K562 (cell line): ENCODE data around the gene RECQL5. TPM values are rescaled to one million over a fixed set of nuclear protein-coding genes. Genes with fewer than 3 reads are reported as not detected.
A peak's percentile ranks its signal among the peaks of the same experiment; 100 is the strongest.

Experiments used
- GMEB1 ChIP-seq: fragments of 250-450 bp; sonication (Bioruptor Pico); IDR thresholded peaks from 2 replicates; pipeline ENCODE4 v1.4.0; 2020; ENCODE audit warnings: mild to moderate bottlenecking
- NR1H2 ChIP-seq: sonication (generic); formaldehyde crosslinking; IDR thresholded peaks from 2 replicates; pipeline ENCODE4 v1.4.0; 2020; ENCODE audit warnings: mild to moderate bottlenecking, missing genetic modification reagents
- POLR2A ChIP-seq: fragments of 450-650 bp; conservative IDR thresholded peaks from 2 replicates; pipeline ENCODE4 v1.6.1; 2016
- ZNF282 ChIP-seq: sonication (generic); formaldehyde crosslinking; IDR thresholded peaks from 2 replicates; pipeline ENCODE4 v1.8.1; 2023; ENCODE audit warnings: missing genetic modification reagents
- ZNF699 ChIP-seq: fragments of 250-450 bp; sonication (Bioruptor Pico); IDR thresholded peaks from 2 replicates; pipeline ENCODE4 v1.8.0; 2021; ENCODE audit warnings: mild to moderate bottlenecking, moderate library complexity; ENCODE audit not compliant: insufficient replicate concordance
- polyA plus RNA-seq, 8 experiments: library from polyadenylated mRNA; depleted of rRNA in 4 of 8; stranded (reverse) in 5 of 8; unstranded in 3 of 8; fragments of >200 nt; fragmentation: Nextera tagmentation in 2 of 8; fragmentation: Illumina TruSeq in 1 of 8; extraction: Ambion mirVana in 2 of 8; extraction: Trizol in 1 of 8; gene quantifications; 2 replicates each; pipeline versions ENCODE4 v1.2.1 to v1.2.3, GENCODE V29; 2011 to 2014; ENCODE audit warnings: inconsistent platforms in 1 of 8, missing spikeins in 1 of 8
- total RNA-seq, 7 experiments: library from RNA; depleted of rRNA in 6 of 7; stranded (reverse); fragments of >200 nt in 6 of 7; fragmentation: Illumina TruSeq in 2 of 7; extraction: Trizol in 2 of 7; gene quantifications; 2 replicates each; pipeline versions ENCODE4 v1.2.1 to v1.2.3, GENCODE V29; 2011 to 2021; ENCODE audit warnings: low replicate concordance in 1 of 7
- TF ChIP-seq, protein P1 (sequence below): sonication (generic); formaldehyde crosslinking; IDR thresholded peaks from 2 replicates; pipeline ENCODE4 v1.8.1; 2023; ENCODE audit warnings: missing genetic modification reagents, mild to moderate bottlenecking, borderline replicate concordance
- TF ChIP-seq, protein P2 (sequence below): fragments of 450-650 bp; IDR thresholded peaks from 2 replicates; pipeline ENCODE4 v1.6.1; 2016; ENCODE audit warnings: mild to moderate bottlenecking
- TF ChIP-seq, protein P3 (sequence below): sonication (generic); formaldehyde crosslinking; IDR thresholded peaks from 2 replicates; pipeline ENCODE4 v1.8.0; 2022; ENCODE audit warnings: mild to moderate bottlenecking, missing genetic modification reagents
- TF ChIP-seq, protein P4 (sequence below): fragments of 250-450 bp; sonication (Bioruptor Pico); IDR thresholded peaks from 2 replicates; pipeline ENCODE4 v1.9.0; 2021; ENCODE audit warnings: mild to moderate bottlenecking

Gene RECQL5
- total and polyA plus RNA-seq, 9 of the 15 experiments (the other 6 are each of a cell fraction or from before 2014, with no cell fraction given), result 4.1 to 34.8 (median 16.4) TPM

DNA sequence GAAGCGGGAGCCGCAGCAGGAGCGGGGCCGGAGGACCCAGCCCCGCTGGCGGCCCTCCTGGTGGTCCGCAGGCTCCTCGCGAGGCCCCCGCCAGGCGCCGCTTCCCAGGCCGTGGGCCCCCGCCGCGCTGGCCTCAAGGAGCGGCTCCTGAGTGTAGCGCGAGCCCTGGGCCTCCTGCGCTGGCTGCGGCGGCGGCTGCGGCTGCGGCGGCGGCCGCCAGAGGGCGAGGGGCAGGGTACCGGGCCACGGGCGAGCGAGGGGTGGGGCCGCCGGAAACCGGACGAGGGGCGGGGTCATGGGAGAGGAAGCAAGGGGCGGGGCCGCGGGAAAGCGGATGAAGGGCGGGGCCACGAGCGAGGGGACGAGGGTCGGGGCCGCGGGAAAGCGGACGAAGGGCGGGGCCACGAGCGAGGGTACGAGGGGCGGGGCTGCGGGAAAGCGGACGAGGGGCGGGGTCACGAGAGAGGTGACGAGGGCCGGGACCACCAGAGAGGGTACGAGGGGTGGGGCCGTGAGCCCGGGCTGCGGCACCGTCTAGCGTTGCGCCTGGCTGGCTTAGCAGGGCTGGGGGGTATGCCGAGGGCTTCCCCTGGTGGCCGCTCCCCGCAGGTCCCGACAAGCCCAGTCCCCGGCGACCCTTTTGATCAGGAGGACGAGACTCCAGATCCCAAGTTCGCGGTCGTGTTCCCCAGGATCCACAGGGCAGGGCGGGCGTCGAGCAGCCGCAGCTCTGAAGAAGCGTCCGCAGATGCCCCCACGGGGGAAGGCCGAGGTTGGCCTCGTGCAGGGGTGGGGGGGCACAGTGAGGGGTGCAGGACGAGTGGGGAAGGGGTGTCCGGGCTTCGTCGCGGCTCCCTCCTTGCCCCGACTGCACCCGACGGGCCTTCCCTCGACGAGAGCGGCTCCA lies 77.7 kb downstream of the RECQL5 start (continued):
- TF ChIP-seq, protein P1, sequence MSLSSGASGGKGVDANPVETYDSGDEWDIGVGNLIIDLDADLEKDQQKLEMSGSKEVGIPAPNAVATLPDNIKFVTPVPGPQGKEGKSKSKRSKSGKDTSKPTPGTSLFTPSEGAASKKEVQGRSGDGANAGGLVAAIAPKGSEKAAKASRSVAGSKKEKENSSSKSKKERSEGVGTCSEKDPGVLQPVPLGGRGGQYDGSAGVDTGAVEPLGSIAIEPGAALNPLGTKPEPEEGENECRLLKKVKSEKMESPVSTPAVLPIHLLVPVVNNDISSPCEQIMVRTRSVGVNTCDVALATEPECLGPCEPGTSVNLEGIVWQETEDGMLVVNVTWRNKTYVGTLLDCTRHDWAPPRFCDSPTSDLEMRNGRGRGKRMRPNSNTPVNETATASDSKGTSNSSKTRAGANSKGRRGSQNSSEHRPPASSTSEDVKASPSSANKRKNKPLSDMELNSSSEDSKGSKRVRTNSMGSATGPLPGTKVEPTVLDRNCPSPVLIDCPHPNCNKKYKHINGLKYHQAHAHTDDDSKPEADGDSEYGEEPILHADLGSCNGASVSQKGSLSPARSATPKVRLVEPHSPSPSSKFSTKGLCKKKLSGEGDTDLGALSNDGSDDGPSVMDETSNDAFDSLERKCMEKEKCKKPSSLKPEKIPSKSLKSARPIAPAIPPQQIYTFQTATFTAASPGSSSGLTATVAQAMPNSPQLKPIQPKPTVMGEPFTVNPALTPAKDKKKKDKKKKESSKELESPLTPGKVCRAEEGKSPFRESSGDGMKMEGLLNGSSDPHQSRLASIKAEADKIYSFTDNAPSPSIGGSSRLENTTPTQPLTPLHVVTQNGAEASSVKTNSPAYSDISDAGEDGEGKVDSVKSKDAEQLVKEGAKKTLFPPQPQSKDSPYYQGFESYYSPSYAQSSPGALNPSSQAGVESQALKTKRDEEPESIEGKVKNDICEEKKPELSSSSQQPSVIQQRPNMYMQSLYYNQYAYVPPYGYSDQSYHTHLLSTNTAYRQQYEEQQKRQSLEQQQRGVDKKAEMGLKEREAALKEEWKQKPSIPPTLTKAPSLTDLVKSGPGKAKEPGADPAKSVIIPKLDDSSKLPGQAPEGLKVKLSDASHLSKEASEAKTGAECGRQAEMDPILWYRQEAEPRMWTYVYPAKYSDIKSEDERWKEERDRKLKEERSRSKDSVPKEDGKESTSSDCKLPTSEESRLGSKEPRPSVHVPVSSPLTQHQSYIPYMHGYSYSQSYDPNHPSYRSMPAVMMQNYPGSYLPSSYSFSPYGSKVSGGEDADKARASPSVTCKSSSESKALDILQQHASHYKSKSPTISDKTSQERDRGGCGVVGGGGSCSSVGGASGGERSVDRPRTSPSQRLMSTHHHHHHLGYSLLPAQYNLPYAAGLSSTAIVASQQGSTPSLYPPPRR (CRISPR knock-in tag), result no peak
- TF ChIP-seq NR1H2 (CRISPR knock-in tag), result 0 out of 2 replicates have a peak, but pooled peaks have one; percentile 56
- no peak for TF ChIP-seq ZNF282 (CRISPR knock-in tag)
- TF ChIP-seq, protein P2, sequence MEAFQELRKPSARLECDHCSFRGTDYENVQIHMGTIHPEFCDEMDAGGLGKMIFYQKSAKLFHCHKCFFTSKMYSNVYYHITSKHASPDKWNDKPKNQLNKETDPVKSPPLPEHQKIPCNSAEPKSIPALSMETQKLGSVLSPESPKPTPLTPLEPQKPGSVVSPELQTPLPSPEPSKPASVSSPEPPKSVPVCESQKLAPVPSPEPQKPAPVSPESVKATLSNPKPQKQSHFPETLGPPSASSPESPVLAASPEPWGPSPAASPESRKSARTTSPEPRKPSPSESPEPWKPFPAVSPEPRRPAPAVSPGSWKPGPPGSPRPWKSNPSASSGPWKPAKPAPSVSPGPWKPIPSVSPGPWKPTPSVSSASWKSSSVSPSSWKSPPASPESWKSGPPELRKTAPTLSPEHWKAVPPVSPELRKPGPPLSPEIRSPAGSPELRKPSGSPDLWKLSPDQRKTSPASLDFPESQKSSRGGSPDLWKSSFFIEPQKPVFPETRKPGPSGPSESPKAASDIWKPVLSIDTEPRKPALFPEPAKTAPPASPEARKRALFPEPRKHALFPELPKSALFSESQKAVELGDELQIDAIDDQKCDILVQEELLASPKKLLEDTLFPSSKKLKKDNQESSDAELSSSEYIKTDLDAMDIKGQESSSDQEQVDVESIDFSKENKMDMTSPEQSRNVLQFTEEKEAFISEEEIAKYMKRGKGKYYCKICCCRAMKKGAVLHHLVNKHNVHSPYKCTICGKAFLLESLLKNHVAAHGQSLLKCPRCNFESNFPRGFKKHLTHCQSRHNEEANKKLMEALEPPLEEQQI, result no peak
- TF ChIP-seq, protein P3, sequence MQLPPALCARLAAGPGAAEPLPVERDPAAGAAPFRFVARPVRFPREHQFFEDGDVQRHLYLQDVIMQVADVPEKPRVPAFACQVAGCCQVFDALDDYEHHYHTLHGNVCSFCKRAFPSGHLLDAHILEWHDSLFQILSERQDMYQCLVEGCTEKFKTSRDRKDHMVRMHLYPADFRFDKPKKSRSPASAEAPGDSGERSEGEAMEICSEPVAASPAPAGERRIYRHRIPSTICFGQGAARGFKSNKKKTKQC, result peak; percentile 9; the same call in 1 of the 2 replicates
- TF ChIP-seq ZNF699 (CRISPR knock-in tag), result no peak
- TF ChIP-seq GMEB1 (CRISPR knock-in tag), result no peak
- TF ChIP-seq, protein P4, sequence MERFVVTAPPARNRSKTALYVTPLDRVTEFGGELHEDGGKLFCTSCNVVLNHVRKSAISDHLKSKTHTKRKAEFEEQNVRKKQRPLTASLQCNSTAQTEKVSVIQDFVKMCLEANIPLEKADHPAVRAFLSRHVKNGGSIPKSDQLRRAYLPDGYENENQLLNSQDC, result no peak
- no peak for TF ChIP-seq POLR2A
